GM12874 (cell line): Measurements from ENCODE around the gene OR6B3.

Source experiments
- TF ChIP-seq, protein P1 (sequence below): IDR thresholded peaks from 2 replicates; pipeline ENCODE4 v1.5.1; 2011; ENCODE audit warnings: low read depth, mild to moderate bottlenecking, control low read depth, low read length, moderate library complexity; ENCODE audit not compliant: insufficient read depth

The OR6B3 gene

DNA sequence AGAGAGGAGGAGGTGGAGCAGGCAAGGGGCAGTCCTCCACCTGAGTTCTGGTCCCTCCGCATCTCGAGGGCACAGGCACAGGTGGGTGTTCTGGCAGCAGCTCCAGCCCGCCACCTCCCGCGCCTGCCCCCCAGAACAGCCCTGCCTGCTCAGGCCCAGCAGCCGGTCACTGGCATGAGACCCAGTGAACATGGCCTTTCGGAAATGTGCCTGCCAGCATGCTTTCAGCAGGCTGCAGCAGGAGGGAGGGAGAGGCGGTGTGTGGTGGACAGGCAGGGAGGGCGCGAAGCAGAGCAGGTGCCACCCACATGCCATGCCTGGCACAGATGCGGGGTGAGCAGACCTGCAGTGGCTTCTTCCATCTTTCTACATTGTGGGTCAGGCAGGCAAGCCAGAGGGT is 3.4 kb upstream of the OR6B3 start:
- TF ChIP-seq, protein P1, sequence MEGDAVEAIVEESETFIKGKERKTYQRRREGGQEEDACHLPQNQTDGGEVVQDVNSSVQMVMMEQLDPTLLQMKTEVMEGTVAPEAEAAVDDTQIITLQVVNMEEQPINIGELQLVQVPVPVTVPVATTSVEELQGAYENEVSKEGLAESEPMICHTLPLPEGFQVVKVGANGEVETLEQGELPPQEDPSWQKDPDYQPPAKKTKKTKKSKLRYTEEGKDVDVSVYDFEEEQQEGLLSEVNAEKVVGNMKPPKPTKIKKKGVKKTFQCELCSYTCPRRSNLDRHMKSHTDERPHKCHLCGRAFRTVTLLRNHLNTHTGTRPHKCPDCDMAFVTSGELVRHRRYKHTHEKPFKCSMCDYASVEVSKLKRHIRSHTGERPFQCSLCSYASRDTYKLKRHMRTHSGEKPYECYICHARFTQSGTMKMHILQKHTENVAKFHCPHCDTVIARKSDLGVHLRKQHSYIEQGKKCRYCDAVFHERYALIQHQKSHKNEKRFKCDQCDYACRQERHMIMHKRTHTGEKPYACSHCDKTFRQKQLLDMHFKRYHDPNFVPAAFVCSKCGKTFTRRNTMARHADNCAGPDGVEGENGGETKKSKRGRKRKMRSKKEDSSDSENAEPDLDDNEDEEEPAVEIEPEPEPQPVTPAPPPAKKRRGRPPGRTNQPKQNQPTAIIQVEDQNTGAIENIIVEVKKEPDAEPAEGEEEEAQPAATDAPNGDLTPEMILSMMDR, result no peak

DNA sequence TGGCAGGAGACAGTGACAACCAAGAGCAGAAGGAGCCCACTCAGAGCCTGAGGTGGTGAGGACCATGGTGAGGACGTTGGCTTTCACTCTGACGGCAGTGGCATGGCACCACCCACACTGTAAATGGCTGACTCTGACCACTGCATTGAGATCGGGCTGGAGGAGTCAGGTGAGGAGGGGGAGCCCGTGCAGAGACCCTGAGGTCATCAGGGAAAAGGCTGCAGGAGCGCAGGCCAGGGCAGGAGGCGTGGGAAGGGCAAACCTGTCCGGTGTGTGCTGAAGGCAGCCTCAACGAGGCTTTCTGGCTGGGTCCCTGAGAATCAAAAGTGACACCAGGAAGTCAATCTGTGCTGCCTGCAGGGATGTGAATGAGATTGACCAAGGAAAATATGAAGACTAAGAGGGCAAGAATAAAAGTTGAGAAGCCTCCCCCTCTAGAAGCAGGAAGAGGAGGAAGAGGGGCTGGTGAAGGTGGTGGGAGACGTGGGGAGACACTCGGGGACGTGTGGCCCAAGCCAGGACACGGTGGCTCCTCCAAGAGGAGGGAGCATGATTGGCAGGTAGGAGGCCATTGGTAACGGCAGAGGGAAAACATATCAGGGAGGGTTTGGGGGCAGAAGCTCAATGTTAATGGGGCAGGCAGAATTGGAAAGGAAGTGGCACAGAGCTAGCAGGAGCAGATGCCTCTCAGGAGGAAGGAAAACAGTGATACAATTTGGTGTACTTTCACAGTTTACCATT is 2.0 kb upstream of the OR6B3 start:
- TF ChIP-seq, protein P1, result no peak

DNA sequence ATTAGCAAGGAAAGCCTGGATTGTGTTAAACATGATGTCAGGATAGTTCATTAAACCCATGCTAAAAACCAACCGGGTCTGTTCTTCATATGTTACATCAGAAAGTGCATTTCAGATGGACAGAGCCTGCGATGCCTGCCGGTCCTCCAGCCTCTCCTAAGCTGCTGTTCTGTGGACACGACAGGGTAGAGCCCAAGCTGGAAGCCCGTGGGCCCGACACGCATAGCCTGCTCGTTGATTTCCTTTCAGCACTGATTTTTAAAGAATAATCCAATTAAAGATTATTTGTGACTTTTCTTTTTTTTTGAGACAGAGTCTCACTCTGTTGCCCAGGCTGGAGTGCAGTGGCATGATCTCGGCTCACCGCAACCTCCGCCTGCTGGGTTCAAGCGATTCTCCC is 797 bp downstream of the OR6B3 start:
- TF ChIP-seq, protein P1, result no peak

DNA sequence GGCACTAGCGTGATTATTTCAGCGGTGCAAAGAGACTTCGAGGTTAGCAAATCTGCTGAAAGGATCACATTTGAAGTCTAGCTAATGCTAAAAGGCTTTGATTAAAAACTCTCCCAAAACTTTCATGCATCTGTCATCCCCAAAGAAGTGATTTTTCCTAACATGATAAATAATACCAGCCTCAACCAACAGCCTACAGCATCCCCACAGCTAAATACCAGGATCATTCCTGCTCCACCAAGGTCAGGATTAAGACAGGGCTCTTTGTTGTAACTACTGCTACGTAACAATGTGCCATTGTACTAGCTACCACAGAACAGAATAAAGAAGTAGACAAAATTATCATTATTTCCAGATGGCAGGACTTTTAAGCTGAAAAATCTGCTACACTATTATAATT is 1.6 kb downstream of the OR6B3 start:
- TF ChIP-seq, protein P1, result no peak

DNA sequence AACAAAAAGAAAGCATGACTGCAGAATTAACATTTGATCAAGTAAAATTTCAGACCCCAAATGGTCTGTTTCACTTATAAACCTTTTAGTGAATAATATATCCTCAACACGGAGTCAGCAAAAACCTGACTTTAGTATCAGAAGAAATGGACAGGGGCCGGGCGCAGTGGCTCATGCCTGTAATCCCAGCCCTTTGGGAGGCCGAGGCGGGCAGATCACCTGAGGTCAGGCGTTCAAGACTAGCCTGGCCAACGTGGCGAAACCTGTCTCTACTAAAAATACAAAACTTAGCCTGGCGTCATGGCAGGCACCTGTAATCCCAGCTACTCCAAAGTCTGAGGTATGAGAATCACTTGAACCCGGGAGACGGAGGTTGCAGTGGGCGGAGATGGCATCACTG is 3.0 kb downstream of the OR6B3 start:
- TF ChIP-seq, protein P1, result no peak

DNA sequence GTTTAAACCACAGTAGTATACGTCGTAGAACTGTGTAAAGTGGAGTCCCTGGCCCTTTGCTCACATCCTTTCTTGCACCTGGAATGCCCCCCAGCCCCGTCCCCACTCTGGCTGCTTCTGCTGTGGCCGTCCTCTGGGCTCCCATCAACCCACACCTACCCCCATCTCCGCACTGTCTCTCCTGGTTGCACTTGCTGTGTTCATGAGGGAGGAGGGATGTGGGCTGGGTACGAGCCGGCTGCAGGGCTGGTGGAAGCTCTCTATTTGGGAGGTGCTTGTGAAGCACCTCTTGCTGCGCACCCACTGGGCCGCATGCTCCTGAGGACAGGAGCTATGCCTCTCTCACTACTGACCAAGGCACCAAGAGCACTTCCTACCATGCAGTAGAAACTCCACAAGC is 5.1 kb downstream of the OR6B3 start:
- TF ChIP-seq, protein P1, result no peak

DNA sequence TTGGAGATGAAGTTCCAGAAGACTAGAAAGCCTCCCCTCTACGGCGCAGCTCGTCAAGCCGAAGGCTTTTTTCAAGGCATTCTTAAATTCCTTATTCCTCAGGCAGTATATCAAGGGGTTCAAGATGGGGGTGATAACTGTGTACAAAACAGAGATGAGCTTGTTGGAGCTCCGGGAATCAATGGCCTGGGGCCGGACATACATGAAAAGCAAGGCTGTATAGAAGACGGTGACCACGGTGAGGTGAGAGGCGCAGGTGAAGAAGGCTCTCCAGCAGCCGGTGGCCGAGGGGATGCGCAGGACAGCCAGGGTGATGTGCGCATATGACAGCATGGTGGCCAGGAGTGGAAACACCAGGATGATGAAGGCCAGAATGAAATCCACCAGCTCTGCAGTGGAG is 8.2 kb downstream of the OR6B3 start:
- TF ChIP-seq, protein P1, result no peak
